ENCODE measurements around the gene FAM120A.

Gene FAM120A

DNA sequence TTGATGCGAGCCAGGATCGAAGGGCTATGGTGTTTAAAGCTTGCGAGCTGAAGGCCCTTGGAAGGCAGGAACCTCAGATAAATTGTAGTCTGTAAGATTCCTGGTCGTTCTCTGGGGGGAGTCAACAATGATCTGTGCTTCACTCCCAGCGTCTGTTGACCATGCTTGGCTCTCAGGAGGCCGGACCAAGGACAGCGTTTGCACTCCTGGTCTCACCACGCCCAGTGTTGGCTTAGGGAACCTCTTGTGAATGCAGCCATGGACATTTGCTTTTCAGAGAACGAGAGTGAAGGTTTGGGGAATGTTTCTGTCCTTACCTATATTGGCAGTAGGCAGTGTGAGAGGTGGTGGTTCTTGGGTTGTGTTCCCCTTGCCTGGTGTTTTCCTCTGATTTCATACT is 62.1 kb downstream of the FAM120A start:
- Histone ChIP-seq H3K4me2 (ENCODE audit: low read length) (no peak overlapping the region), H3K9ac (no peak overlapping the region), H2AFZ (no peak overlapping the region), H3K4me3 (ENCODE audit: low read depth, low read length) (no peak overlapping the region), H3K9me3 (ENCODE audit: control insufficient read depth, low read length) (no peaks in the 10 kb centered on the region), H3K27ac (no peak overlapping the region), H3K36me3 (ENCODE audit: control insufficient read depth, insufficient read depth, low read length) (no peaks in the 10 kb centered on the region), H3K27me3 (ENCODE audit: control insufficient read depth, insufficient read depth, low read length) (no peaks in the 10 kb centered on the region), H3K4me1 (no peaks in the 10 kb centered on the region), H3K79me2 (peaks cover 9% of the 10 kb centered on the region)
- TF ChIP-seq, protein P1, sequence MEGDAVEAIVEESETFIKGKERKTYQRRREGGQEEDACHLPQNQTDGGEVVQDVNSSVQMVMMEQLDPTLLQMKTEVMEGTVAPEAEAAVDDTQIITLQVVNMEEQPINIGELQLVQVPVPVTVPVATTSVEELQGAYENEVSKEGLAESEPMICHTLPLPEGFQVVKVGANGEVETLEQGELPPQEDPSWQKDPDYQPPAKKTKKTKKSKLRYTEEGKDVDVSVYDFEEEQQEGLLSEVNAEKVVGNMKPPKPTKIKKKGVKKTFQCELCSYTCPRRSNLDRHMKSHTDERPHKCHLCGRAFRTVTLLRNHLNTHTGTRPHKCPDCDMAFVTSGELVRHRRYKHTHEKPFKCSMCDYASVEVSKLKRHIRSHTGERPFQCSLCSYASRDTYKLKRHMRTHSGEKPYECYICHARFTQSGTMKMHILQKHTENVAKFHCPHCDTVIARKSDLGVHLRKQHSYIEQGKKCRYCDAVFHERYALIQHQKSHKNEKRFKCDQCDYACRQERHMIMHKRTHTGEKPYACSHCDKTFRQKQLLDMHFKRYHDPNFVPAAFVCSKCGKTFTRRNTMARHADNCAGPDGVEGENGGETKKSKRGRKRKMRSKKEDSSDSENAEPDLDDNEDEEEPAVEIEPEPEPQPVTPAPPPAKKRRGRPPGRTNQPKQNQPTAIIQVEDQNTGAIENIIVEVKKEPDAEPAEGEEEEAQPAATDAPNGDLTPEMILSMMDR (IDR thresholded peaks at IDR 0.05): no peak

DNA sequence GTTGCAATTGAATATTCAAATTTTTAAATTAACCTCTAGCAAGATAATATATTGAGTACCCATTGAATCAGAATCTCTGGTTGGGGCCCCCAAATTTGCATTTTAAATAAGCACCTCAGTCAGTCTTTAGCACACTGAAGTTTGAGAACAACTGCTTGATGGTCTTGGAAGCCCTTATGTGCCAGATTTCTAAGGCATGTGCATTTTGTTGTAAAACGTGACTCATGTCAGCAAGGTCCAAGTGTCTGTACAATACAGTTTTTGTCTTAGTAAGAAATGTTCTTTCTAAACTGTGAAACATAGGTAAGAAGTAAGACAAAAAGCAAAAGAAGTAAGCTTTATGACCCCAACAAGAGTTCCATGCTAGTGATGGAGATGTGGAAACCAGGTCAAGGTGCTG is 65.8 kb downstream of the FAM120A start:
- H3K9me3 ChIP-seq (ENCODE audit: control insufficient read depth, low read length): no peaks in the 10 kb centered on the region
- TF ChIP-seq, protein P1 (IDR thresholded peaks at IDR 0.05): no peak
- no peaks in the 10 kb centered on the region for H3K4me1 ChIP-seq
- H3K4me3 ChIP-seq (ENCODE audit: low read depth, low read length): no peak overlapping the region
- H3K79me2 ChIP-seq: peaks cover 9% of the 10 kb centered on the region
- no peaks in the 10 kb centered on the region for H3K27me3 ChIP-seq (ENCODE audit: control insufficient read depth, insufficient read depth, low read length)
- no peak overlapping the region for H3K9ac ChIP-seq
- no peak overlapping the region for H2AFZ ChIP-seq
- no peak overlapping the region for H3K27ac ChIP-seq
- no peak overlapping the region for H3K4me2 ChIP-seq (ENCODE audit: low read length)
- H3K36me3 ChIP-seq (ENCODE audit: control insufficient read depth, insufficient read depth, low read length): no peaks in the 10 kb centered on the region

DNA sequence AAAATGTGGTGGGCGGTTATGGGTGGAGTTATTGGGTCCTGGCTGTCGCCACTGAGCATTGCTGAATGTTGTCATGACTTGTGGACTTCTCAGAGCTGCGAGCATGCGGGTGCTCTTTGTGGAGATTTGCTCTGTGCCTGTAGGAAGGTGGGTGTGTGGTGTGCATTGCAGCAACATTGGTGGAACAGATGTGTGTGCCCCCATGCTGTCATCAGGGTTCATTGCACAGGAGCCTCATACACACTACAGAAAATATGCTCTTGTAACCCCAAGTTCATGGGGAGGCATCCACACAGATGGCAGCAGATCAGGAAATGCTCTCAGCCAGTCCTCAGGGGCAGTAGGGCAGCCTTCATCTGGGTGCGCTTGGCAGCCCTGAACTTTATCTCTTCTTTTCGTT is 69.0 kb downstream of the FAM120A start:
- Histone ChIP-seq H3K79me2 (peaks cover 9% of the 10 kb centered on the region), H3K9ac (no peak overlapping the region), H3K36me3 (ENCODE audit: control insufficient read depth, insufficient read depth, low read length) (no peaks in the 10 kb centered on the region), H3K27me3 (ENCODE audit: control insufficient read depth, insufficient read depth, low read length) (no peaks in the 10 kb centered on the region), H3K27ac (no peak overlapping the region), H3K9me3 (ENCODE audit: control insufficient read depth, low read length) (no peaks in the 10 kb centered on the region), H3K4me3 (ENCODE audit: low read depth, low read length) (no peak overlapping the region), H2AFZ (no peak overlapping the region), H3K4me2 (ENCODE audit: low read length) (no peak overlapping the region), H3K4me1 (no peaks in the 10 kb centered on the region)
- TF ChIP-seq, protein P1 (IDR thresholded peaks at IDR 0.05): no peak

DNA sequence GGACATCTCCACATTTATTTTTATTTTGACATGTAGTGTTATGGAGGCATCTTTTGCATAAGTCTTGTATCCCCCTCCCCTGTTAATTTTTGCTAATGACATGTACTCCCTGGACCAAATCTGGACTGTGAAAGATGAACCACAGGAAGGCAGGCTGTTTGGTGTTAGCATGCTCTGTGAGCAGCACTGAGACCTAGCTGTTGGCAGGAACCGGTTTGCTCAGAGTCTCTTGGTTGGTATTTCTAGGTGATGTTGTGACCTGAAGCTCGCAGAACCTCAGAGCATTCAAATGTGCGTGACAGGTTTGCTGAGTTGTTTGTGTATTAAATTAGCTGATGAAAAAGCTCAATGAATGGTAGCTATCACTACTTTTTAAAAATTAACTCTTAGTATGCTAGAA is 71.3 kb downstream of the FAM120A start:
- Histone ChIP-seq H3K27ac (no peak overlapping the region), H3K27me3 (ENCODE audit: control insufficient read depth, insufficient read depth, low read length) (no peaks in the 10 kb centered on the region), H3K4me2 (ENCODE audit: low read length) (no peak overlapping the region), H3K36me3 (ENCODE audit: control insufficient read depth, insufficient read depth, low read length) (no peaks in the 10 kb centered on the region), H3K9me3 (ENCODE audit: control insufficient read depth, low read length) (no peaks in the 10 kb centered on the region), H3K4me3 (ENCODE audit: low read depth, low read length) (no peak overlapping the region), H3K79me2 (peaks cover 9% of the 10 kb centered on the region), H2AFZ (no peak overlapping the region), H3K9ac (no peak overlapping the region), H3K4me1 (no peaks in the 10 kb centered on the region)
- TF ChIP-seq, protein P1 (IDR thresholded peaks at IDR 0.05): no peak

DNA sequence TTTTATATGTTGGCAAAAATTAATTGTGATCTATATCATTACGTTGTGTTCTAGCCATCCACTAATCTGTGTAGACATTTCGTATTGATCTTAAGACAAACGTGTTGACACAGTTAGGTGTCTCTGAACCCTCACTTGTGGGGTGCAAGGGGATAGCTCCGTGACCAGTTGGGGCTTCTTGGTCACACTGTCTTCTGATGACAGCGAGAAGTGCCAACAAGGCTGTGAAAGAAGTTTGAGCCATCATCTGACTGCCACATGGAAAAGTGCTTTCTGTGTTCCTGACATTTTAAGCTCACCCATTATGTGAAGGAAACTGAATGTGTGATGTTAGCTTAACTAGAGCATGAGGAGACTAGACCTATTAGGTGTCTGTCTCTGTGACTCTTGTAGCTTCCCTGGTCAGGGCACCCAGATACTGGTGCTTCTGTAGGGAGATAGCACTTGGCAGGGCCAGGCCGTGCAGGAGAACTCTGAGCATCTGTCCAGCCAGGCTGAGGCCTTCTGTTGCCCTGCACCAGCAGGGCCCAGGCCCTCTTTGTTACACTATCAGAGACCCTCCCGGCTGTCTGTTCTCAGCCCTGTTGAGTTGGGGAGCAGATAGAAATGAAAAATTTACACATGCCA is 72.1 kb downstream of the FAM120A start:
- Histone ChIP-seq H2AFZ (no peak overlapping the region), H3K27ac (no peak overlapping the region), H3K9me3 (ENCODE audit: control insufficient read depth, low read length) (no peaks in the 10 kb centered on the region), H3K79me2 (peaks cover 9% of the 10 kb centered on the region), H3K4me2 (ENCODE audit: low read length) (no peak overlapping the region), H3K9ac (no peak overlapping the region), H3K36me3 (ENCODE audit: control insufficient read depth, insufficient read depth, low read length) (no peaks in the 10 kb centered on the region), H3K27me3 (ENCODE audit: control insufficient read depth, insufficient read depth, low read length) (no peaks in the 10 kb centered on the region), H3K4me1 (no peaks in the 10 kb centered on the region), H3K4me3 (ENCODE audit: low read depth, low read length) (no peak overlapping the region)
- TF ChIP-seq, protein P1 (IDR thresholded peaks at IDR 0.05): no peak

Data from parathyroid adenoma (tissue), 2 donors.